Measurements from ENCODE around the gene CHST15.

- TF ChIP-seq POLR2A (IDR thresholded peaks at IDR 0.05) (no peak), POLR2AphosphoS5 (IDR thresholded peaks at IDR 0.05; ENCODE audit: insufficient read depth in 1 of 2, low read depth in 1 of 2) (no peak), CTCF (IDR thresholded peaks at IDR 0.05) (no peak)
Measured at GRCh38 chr10:124050021-124051015, 43.1 kb downstream of the CHST15 start.

Data from vagina (tissue), 2 donors.